ENCODE data around the gene LACTBL1. TPM values are rescaled to one million over a fixed set of nuclear protein-coding genes. Genes with fewer than 3 reads are reported as not detected.

The LACTBL1 gene
- total RNA-seq, 1 experiment from 2014 or later = not detected

GRCh38 chr1:22913421-22914141, 59.1 kb downstream of the LACTBL1 start:
- no peak for DNase-seq (ENCODE audit: low read depth)

- no peak for DNase-seq (ENCODE audit: low read depth)
Measured at GRCh38 chr1:22912311-22912710, 60.4 kb downstream of the LACTBL1 start.

GRCh38 chr1:22910986-22911651, 61.5 kb downstream of the LACTBL1 start:
- DNase-seq (ENCODE audit: low read depth) = no peak

GRCh38 chr1:22910286-22910685, 62.4 kb downstream of the LACTBL1 start:
- DNase-seq (ENCODE audit: low read depth) = no peak

- DNase-seq (ENCODE audit: low read depth) = no peak
Measured at GRCh38 chr1:22908880-22909426, 63.7 kb downstream of the LACTBL1 start.

- DNase-seq (ENCODE audit: low read depth) = no peak
Measured at GRCh38 chr1:22907528-22907927, 65.1 kb downstream of the LACTBL1 start.

GRCh38 chr1:22906968-22907367, 65.7 kb downstream of the LACTBL1 start:
- no peak for DNase-seq (ENCODE audit: low read depth)

GRCh38 chr1:22903113-22903512, 69.6 kb downstream of the LACTBL1 start:
- peak; percentile 42 for DNase-seq (ENCODE audit: low read depth)

Other genes with a start within 250 kb of the LACTBL1 start
- gene TEX46, start 43.0 kb upstream of the LACTBL1 start, total RNA-seq (2014; rRNA removed; shearing (Covaris generic)) = 0.48 TPM in 1 of 2 replicates, not detected in the other
- 95.1 and 126 TPM in 2 replicates for gene KDM1A, start 46.6 kb upstream of the LACTBL1 start, total RNA-seq (2014; rRNA removed; shearing (Covaris generic))
- gene LUZP1, start 196.0 kb upstream of the LACTBL1 start, total RNA-seq (2014; rRNA removed; shearing (Covaris generic)) = 17.8 and 18.4 TPM in 2 replicates
- gene HTR1D, start 244.6 kb upstream of the LACTBL1 start, total RNA-seq (2014; rRNA removed; shearing (Covaris generic)) = 0.12 TPM in 1 of 2 replicates, not detected in the other

All from RPMI7951 (cell line).